Measurements from ENCODE around the gene RTP2.
A peak's percentile ranks its signal among the peaks of the same experiment; 100 is the strongest.

The RTP2 gene

GRCh38 chr3:187741403-187742350, 39.3 kb upstream of the RTP2 start:
- peak; percentile 71 for TF ChIP-seq CTCF (IDR thresholded peaks at IDR 0.05; ENCODE audit: low read depth, low read length)
- H3K4me3 ChIP-seq (ENCODE audit: low read depth, low read length): peak overlapping the region; percentile 58

GRCh38 chr3:187740421-187741399, 38.4 kb upstream of the RTP2 start:
- TF ChIP-seq CTCF (IDR thresholded peaks at IDR 0.05; ENCODE audit: low read depth, low read length): peak; percentile 86
- peak overlapping the region; percentile 58 for H3K4me3 ChIP-seq (ENCODE audit: low read depth, low read length)

GRCh38 chr3:187739561-187740332, 37.4 kb upstream of the RTP2 start:
- peak; percentile 94 for TF ChIP-seq CTCF (IDR thresholded peaks at IDR 0.05; ENCODE audit: low read depth, low read length)
- H3K4me3 ChIP-seq (ENCODE audit: low read depth, low read length): peak overlapping the region; percentile 58

GRCh38 chr3:187739094-187739560, 36.8 kb upstream of the RTP2 start:
- H3K4me3 ChIP-seq (ENCODE audit: low read depth, low read length): peak overlapping the region; percentile 58
- TF ChIP-seq CTCF (IDR thresholded peaks at IDR 0.05; ENCODE audit: low read depth, low read length): no peak

- peak; percentile 74 for TF ChIP-seq CTCF (IDR thresholded peaks at IDR 0.05; ENCODE audit: low read depth, low read length)
- H3K4me3 ChIP-seq (ENCODE audit: low read depth, low read length): peak overlapping the region; percentile 58
These were observed 36.2 kb upstream of the RTP2 start for GRCh38 chr3:187738331-187739093.

GRCh38 chr3:187738071-187738330, 35.6 kb upstream of the RTP2 start:
- TF ChIP-seq CTCF (IDR thresholded peaks at IDR 0.05; ENCODE audit: low read depth, low read length): no peak
- H3K4me3 ChIP-seq (ENCODE audit: low read depth, low read length): peak overlapping the region; percentile 58

Measured in WI38 (cell line).